Measurements from ENCODE around the gene CDH4. TPM values are rescaled to one million over a fixed set of nuclear protein-coding genes. Genes with fewer than 3 reads are reported as not detected.

Gene CDH4
- total and polyA plus RNA-seq, 2 of the 4 experiments (the other 2 are of a cell fraction) = 1.6 to 3.5 TPM

- in situ Hi-C loops (cut with MboI; ENCODE audit: low sequenced_read_pairs) = no loop called here
- Histone ChIP-seq H3K4me3 (ENCODE audit: insufficient read depth, low read depth, low read length) (no peak overlapping the region), H2AK5ac (ENCODE audit: low read depth, low read length) (no peak overlapping the region), H3K27ac (ENCODE audit: insufficient read depth, low read length) (no peak overlapping the region), H2BK5ac (ENCODE audit: low read depth, low read length, poor library complexity, severe bottlenecking) (no peak overlapping the region), H3K36me3 (ENCODE audit: control insufficient read depth, insufficient read depth, low read length) (no peaks in the 10 kb centered on the region), H2BK15ac (ENCODE audit: low read depth, low read length) (no peak overlapping the region), H3K4me2 (ENCODE audit: low read depth, low read length) (no peak overlapping the region), H4K20me1 (ENCODE audit: insufficient read depth, low read length) (peaks cover 4% of the 10 kb centered on the region; the same call in 1 of the 2 replicates), H3K9ac (ENCODE audit: low read depth, low read length) (no peak overlapping the region), H3K18ac (ENCODE audit: low read depth, low read length) (no peak overlapping the region), H4K5ac (ENCODE audit: low read depth, low read length) (no peak overlapping the region), H2BK20ac (ENCODE audit: low read depth, low read length) (no peak overlapping the region), H4K8ac (ENCODE audit: low read depth in 2 of 2, low read length in 2 of 2) (no peak overlapping the region), H3K27me3 (ENCODE audit: control insufficient read depth, insufficient read depth, low read length) (no peaks in the 10 kb centered on the region), H3K56ac (ENCODE audit: extremely low read depth, insufficient read depth, low read length) (no peak overlapping the region), H3K4ac (ENCODE audit: low read depth, low read length) (no peak overlapping the region), H3K4me1 (ENCODE audit: control insufficient read depth, insufficient read depth, low read length) (no peaks in the 10 kb centered on the region), H3K14ac (replicated peaks; ENCODE audit: low read depth, low read length) (no peak overlapping the region), H2AK9ac (replicated peaks; ENCODE audit: low read depth, low read length, poor library complexity) (no peak overlapping the region), H3K9me3 (ENCODE audit: control insufficient read depth, insufficient read depth, low read length) (no peaks in the 10 kb centered on the region), H3K79me1 (ENCODE audit: low read depth in 1 of 2, low read length in 2 of 2) (peaks cover 4 to 8% of the 10 kb centered on the region in 2 experiments; a peak in 2 of 4 replicates), H2BK120ac (ENCODE audit: low read depth, low read length) (no peak overlapping the region), H2AFZ (replicated peaks; ENCODE audit: low read length, poor library complexity) (no peak overlapping the region), H4K91ac (ENCODE audit: insufficient read depth, low read depth, low read length) (no peak overlapping the region), H3K9me1 (ENCODE audit: insufficient read depth, low read length) (peaks cover 12% of the 10 kb centered on the region; the same call in 1 of the 2 replicates), H3K23ac (ENCODE audit: low read depth, low read length) (no peak overlapping the region)
- no TSS peak for BruUV-seq (replicated peaks)
- 96% methylated on average over 4 of the region's 10 CpGs; no CpG with 5 or more reads in 1 of the 2 experiments for WGBS, 2 experiments (ENCODE audit: extremely low coverage in 2 of 2, insufficient read length in 1 of 2)
- intact Hi-C loops (cut with micrococcal nuclease) = no loop called here
- dilution Hi-C loops (cut with HindIII; ENCODE audit: low sequenced_read_pairs, unreplicated experiment) = no loop called here
- CTCF ChIA-PET = no interaction called here
- POLR2A ChIA-PET (ENCODE audit: unreplicated experiment) = no interaction called here
- ATAC-seq (ENCODE audit: low read depth) (no peak), DNase-seq (no peak)
- no peak for TF ChIP-seq NFE2L2 (IDR thresholded peaks at IDR 0.05; ENCODE audit: low read depth, low read length)
- no peak for TF ChIP-seq MAZ (IDR thresholded peaks at IDR 0.05; ENCODE audit: borderline replicate concordance, low read depth, low read length)
- no peak for TF ChIP-seq CEBPB (IDR thresholded peaks at IDR 0.05; ENCODE audit: low read depth, low read length)
- no peak for TF ChIP-seq MAFK (IDR thresholded peaks at IDR 0.05; ENCODE audit: low read depth, low read length)
- no peak for TF ChIP-seq MXI1 (IDR thresholded peaks at IDR 0.05; ENCODE audit: borderline replicate concordance, low read depth, low read length)
- no peak for TF ChIP-seq BHLHE40 (IDR thresholded peaks at IDR 0.05; ENCODE audit: low read depth, low read length)
- TF ChIP-seq POLR2A (IDR thresholded peaks at IDR 0.05; ENCODE audit: low read depth, low read length) = no peak
- TF ChIP-seq RFX5 (IDR thresholded peaks at IDR 0.05; ENCODE audit: low read depth, low read length) = no peak
- TF ChIP-seq RCOR1 (IDR thresholded peaks at IDR 0.05; ENCODE audit: insufficient replicate concordance, low read length) = no peak
- TF ChIP-seq SMC3 (IDR thresholded peaks at IDR 0.05; ENCODE audit: low read depth, low read length) = no peak
These were observed 54.9 kb downstream of the CDH4 start for GRCh38 chr20:61306937-61307475.

All from IMR-90 (cell line).